Mesenchymal stem cell (in vitro differentiated cells and primary cell): ENCODE data around the gene SP8.

Experiments
- DNase-seq: peaks from one replicate; pipeline ENCODE4 v3.0.0-alpha.2; 2013
- H2AFZ ChIP-seq: one replicate; pipeline ENCODE4 v1.6.1; 2013; ENCODE audit warnings: low read depth, mild to moderate bottlenecking, control low read depth, inconsistent platforms, low read length, moderate library complexity
- H2AK5ac ChIP-seq: 2 replicates; pipeline ENCODE4 v1.6.1; 2013; ENCODE audit warnings: low read length, moderate library complexity, mild to moderate bottlenecking, inconsistent platforms; ENCODE audit not compliant: severe bottlenecking
- H2BK120ac ChIP-seq: one replicate; pipeline ENCODE4 v1.6.1; 2013; ENCODE audit warnings: low read depth, mild to moderate bottlenecking, inconsistent platforms, low read length, moderate library complexity
- H2BK12ac ChIP-seq, 2 experiments: one replicate each; pipeline ENCODE4 v1.6.1; 2013; ENCODE audit warnings: inconsistent platforms in 2 of 2, low read length in 2 of 2, mild to moderate bottlenecking in 2 of 2, moderate library complexity in 2 of 2, control low read depth in 1 of 2
- H2BK15ac ChIP-seq: one replicate; pipeline ENCODE4 v1.6.1; 2013; ENCODE audit warnings: mild to moderate bottlenecking, low read depth, inconsistent platforms; ENCODE audit not compliant: poor library complexity, severe bottlenecking
- H2BK5ac ChIP-seq: 2 replicates; pipeline ENCODE4 v1.6.1; 2013; ENCODE audit warnings: low read depth, mild to moderate bottlenecking, low read length, control low read depth, inconsistent platforms; ENCODE audit not compliant: poor library complexity, severe bottlenecking
- H3K14ac ChIP-seq, 2 experiments: one replicate each; pipeline ENCODE4 v1.6.1; 2013; ENCODE audit warnings: inconsistent platforms in 2 of 2, low read length in 2 of 2, control low read depth in 1 of 2, mild to moderate bottlenecking in 1 of 2, moderate library complexity in 1 of 2
- H3K18ac ChIP-seq, 2 experiments: one replicate each; pipeline ENCODE4 v1.6.1; 2013; ENCODE audit warnings: inconsistent platforms in 2 of 2, low read length in 2 of 2, control low read depth in 1 of 2, low read depth in 1 of 2, mild to moderate bottlenecking in 1 of 2
- H3K23ac ChIP-seq, 2 experiments: one replicate each; pipeline ENCODE4 v1.6.1; 2013; ENCODE audit warnings: inconsistent platforms in 2 of 2, low read length in 2 of 2, mild to moderate bottlenecking in 2 of 2, moderate library complexity in 2 of 2, control low read depth in 1 of 2
- H3K27ac ChIP-seq: 2 replicates; pipeline ENCODE4 v1.5.1; 2013; ENCODE audit warnings: mild to moderate bottlenecking, moderate library complexity, low read length, control low read depth, inconsistent platforms; ENCODE audit not compliant: poor library complexity, severe bottlenecking
- H3K27me3 ChIP-seq, 2 experiments: 2 replicates each; pipeline versions ENCODE4 v1.6.1 to v1.7.0; 2013; ENCODE audit warnings: low read length in 2 of 2, mild to moderate bottlenecking in 2 of 2, moderate library complexity in 2 of 2, control low read depth in 1 of 2, inconsistent platforms in 1 of 2; ENCODE audit not compliant: control insufficient read depth in 1 of 2, insufficient read depth in 1 of 2
- H3K36me3 ChIP-seq, 2 experiments: 2 replicates each; pipeline versions ENCODE4 v1.6.1 to v1.7.0; 2013; ENCODE audit warnings: low read length in 2 of 2, control low read depth in 1 of 2, inconsistent platforms in 1 of 2, low read depth in 1 of 2, mild to moderate bottlenecking in 1 of 2; ENCODE audit not compliant: insufficient read depth in 2 of 2, control insufficient read depth in 1 of 2
- H3K4ac ChIP-seq, 2 experiments: one replicate each; pipeline ENCODE4 v1.6.1; 2013; ENCODE audit warnings: inconsistent platforms in 2 of 2, low read length in 2 of 2, mild to moderate bottlenecking in 2 of 2, moderate library complexity in 2 of 2, control low read depth in 1 of 2, low read depth in 1 of 2
- H3K4me1 ChIP-seq: 2 replicates; pipeline ENCODE4 v1.6.1; 2013; ENCODE audit warnings: low read depth, low read length, control low read depth; ENCODE audit not compliant: control insufficient read depth, insufficient read depth
- H3K4me2 ChIP-seq: 2 replicates; pipeline ENCODE4 v1.6.1; 2013; ENCODE audit warnings: low read length, mild to moderate bottlenecking, inconsistent platforms; ENCODE audit not compliant: poor library complexity, severe bottlenecking
- H3K4me3 ChIP-seq, 2 experiments: 2 replicates each; pipeline versions ENCODE4 v1.5.1 to v1.7.0; 2013; ENCODE audit warnings: low read length in 2 of 2, mild to moderate bottlenecking in 2 of 2, control low read depth in 1 of 2, low read depth in 1 of 2; ENCODE audit not compliant: insufficient read depth in 1 of 2
- H3K79me1 ChIP-seq: replicated peaks from 2 replicates; pipeline ENCODE4 v1.6.1; 2013; ENCODE audit warnings: mild to moderate bottlenecking, control low read depth, low read length, inconsistent platforms; ENCODE audit not compliant: poor library complexity, severe bottlenecking
- H3K9ac ChIP-seq: 2 replicates; pipeline ENCODE4 v1.7.0; 2013; ENCODE audit warnings: mild to moderate bottlenecking, low read length, moderate library complexity
- H3K9me3 ChIP-seq: 2 replicates; pipeline ENCODE4 v1.7.0; 2013; ENCODE audit warnings: mild to moderate bottlenecking, low read length; ENCODE audit not compliant: control insufficient read depth
- H4K8ac ChIP-seq: one replicate; pipeline ENCODE4 v1.6.1; 2013; ENCODE audit warnings: inconsistent platforms, mild to moderate bottlenecking, low read length, moderate library complexity
- H4K91ac ChIP-seq: one replicate; pipeline ENCODE4 v1.6.1; 2013; ENCODE audit warnings: mild to moderate bottlenecking, low read length, inconsistent platforms
- WGBS: methylation state at CpG from one replicate; pipeline ENCODE4 v1.1.7; 2013; ENCODE audit warnings: mixed read lengths; 5-methylcytosine and 5-hydroxymethylcytosine counted together

SP8 gene

DNA sequence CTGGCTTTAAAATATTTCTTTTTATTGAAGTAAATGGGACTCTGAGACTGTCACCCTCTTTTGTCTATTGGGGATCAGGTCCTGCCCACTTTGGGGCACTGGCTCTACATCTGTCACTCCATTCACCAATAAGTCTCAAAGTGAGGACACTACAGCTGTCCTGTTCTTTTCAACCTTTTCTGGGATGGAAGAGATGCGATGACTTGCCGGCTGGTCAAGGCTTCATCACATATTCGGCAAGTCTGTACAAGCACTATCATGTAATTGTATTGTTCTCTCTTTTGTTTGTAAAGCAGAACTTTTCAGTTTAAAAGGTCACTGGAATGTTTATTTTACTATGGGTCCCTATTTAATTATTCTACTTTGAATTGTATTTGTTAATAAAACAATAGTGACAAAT is 17.7 kb upstream of the SP8 start:
- no peaks in the 10 kb centered on the region for H3K9me3 ChIP-seq
- H2BK5ac ChIP-seq, result no peak overlapping the region
- 100% methylated on average over 3 of the region's 3 CpGs for WGBS
- no peaks in the 10 kb centered on the region for H3K36me3 ChIP-seq
- H4K8ac ChIP-seq, result no peak overlapping the region
- H3K27ac ChIP-seq, result no peak overlapping the region
- no peaks in the 10 kb centered on the region for H3K79me1 ChIP-seq
- no peak overlapping the region for H2AFZ ChIP-seq
- no peak overlapping the region for H2BK12ac ChIP-seq
- H3K18ac ChIP-seq, result no peak overlapping the region
- no peak overlapping the region for H2BK15ac ChIP-seq
- no peak overlapping the region for H3K4me2 ChIP-seq
- H3K4me3 ChIP-seq, result no peak overlapping the region
- no peak overlapping the region for H3K4ac ChIP-seq
- no peak overlapping the region for H3K9ac ChIP-seq
- no peak overlapping the region for H2AK5ac ChIP-seq
- H3K27me3 ChIP-seq, result peaks cover 0 to 17% of the 10 kb centered on the region in 2 experiments
- no peak overlapping the region for H3K23ac ChIP-seq
- no peak for DNase-seq
- H3K14ac ChIP-seq, result no peak overlapping the region
- H2BK120ac ChIP-seq, result no peak overlapping the region
- H4K91ac ChIP-seq, result no peak overlapping the region
- no peaks in the 10 kb centered on the region for H3K4me1 ChIP-seq

GRCh38 chr7:20799566-20800366 is 13.1 kb upstream of the SP8 start:
- Histone ChIP-seq H3K4me1 (peaks cover 15% of the 10 kb centered on the region), H3K9ac (no peak overlapping the region), H2AFZ (no peak overlapping the region), H3K14ac (no peak overlapping the region), H3K27me3 (peaks cover 33 to 54% of the 10 kb centered on the region in 2 experiments), H3K36me3 (no peaks in the 10 kb centered on the region), H2BK12ac (no peak overlapping the region), H2BK120ac (no peak overlapping the region), H3K18ac (no peak overlapping the region), H3K4me3 (no peak overlapping the region), H3K4me2 (no peak overlapping the region), H2BK15ac (no peak overlapping the region), H3K27ac (no peak overlapping the region), H3K4ac (no peak overlapping the region), H3K79me1 (no peaks in the 10 kb centered on the region), H2AK5ac (no peak overlapping the region), H4K91ac (no peak overlapping the region), H3K23ac (no peak overlapping the region), H3K9me3 (no peaks in the 10 kb centered on the region), H4K8ac (no peak overlapping the region), H2BK5ac (no peak overlapping the region)
- DNase-seq, result no peak
- WGBS, result 14% methylated on average over 5 of the region's 5 CpGs

DNA sequence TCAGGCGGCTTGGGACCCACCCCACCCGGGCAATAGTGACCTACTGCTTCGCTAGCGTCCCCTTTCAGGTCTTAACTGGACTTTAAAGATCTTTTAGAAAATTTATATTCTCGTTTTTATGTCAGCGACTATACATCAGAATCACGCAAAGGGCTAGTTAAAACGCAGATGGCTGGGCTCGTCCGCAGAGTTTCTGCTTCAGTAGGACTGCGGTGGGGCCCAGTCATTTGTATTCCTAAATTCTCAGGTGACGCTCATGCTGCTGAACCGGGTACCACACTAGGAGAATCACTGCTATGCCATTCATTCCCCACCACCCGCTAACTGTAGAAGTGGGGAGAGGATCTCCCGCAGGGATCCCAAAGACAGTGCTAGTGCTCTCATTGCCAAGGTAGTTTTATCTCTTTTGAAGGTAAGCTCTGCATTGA is 12.0 kb upstream of the SP8 start:
- Histone ChIP-seq H2AFZ (no peak overlapping the region), H3K4me3 (peak overlapping the region; percentile 23 to 64), H3K18ac (no peak overlapping the region), H2BK15ac (no peak overlapping the region), H3K9me3 (no peaks in the 10 kb centered on the region), H3K4me1 (peaks cover 15% of the 10 kb centered on the region), H3K36me3 (no peaks in the 10 kb centered on the region), H2BK5ac (no peak overlapping the region), H3K4ac (no peak overlapping the region), H3K79me1 (no peaks in the 10 kb centered on the region), H3K27ac (no peak overlapping the region), H3K4me2 (peak overlapping the region; percentile 97), H3K23ac (peak overlapping the region in 1 of 2 experiments; percentile 83), H3K27me3 (peaks cover 44 to 65% of the 10 kb centered on the region in 2 experiments), H4K91ac (no peak overlapping the region), H2BK120ac (no peak overlapping the region), H3K9ac (no peak overlapping the region), H4K8ac (no peak overlapping the region), H2BK12ac (no peak overlapping the region), H2AK5ac (no peak overlapping the region), H3K14ac (no peak overlapping the region)
- DNase-seq, result no peak
- under 1% methylated on average over 11 of the region's 15 CpGs for WGBS

DNA sequence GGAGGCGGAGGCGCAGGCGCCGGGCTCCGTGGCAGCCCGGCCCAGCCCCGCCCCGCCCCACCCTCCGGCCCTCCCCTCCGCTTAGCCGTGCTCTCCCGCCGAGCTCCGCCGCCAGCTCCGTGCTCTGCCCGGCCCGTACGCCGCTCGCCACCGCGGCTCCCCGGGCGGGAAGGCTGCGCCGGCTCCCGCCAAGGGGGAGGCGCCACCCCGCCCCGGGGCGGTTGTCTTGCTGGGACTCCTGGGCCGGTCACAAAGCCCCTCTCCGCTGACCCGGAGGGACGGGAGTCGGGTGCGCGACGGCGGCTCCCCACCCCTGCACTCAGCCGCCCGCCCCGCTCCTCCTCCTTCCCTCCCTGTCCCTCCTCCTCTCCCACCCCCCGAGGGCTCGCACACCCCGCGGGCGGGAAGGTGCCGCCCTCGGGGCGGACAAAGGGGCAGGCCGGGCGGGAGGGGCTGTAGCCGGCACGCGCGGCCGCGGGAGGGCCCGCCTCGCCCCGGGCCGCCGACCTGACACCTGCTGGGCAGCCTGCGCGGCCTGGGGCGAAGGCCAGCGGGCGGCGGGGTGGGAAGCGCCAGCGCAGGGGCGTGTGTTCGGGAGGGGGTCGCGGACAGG is 11.5 kb upstream of the SP8 start:
- no peak overlapping the region for H4K8ac ChIP-seq
- no peak overlapping the region for H3K23ac ChIP-seq
- no peaks in the 10 kb centered on the region for H3K36me3 ChIP-seq
- no peak overlapping the region for H2BK15ac ChIP-seq
- peak; percentile 26 for DNase-seq
- H2BK120ac ChIP-seq, result no peak overlapping the region
- H3K14ac ChIP-seq, result no peak overlapping the region
- no peak overlapping the region for H3K27ac ChIP-seq
- no peak overlapping the region for H4K91ac ChIP-seq
- H3K4me3 ChIP-seq, result peak overlapping the region; percentile 53 to 64
- H2AFZ ChIP-seq, result peak overlapping the region; percentile 42
- no peaks in the 10 kb centered on the region for H3K9me3 ChIP-seq
- H2BK12ac ChIP-seq, result no peak overlapping the region
- H3K4ac ChIP-seq, result no peak overlapping the region
- H3K18ac ChIP-seq, result peak overlapping the region in 1 of 2 experiments; percentile 24
- no peaks in the 10 kb centered on the region for H3K79me1 ChIP-seq
- H3K4me1 ChIP-seq, result peaks cover 15% of the 10 kb centered on the region
- under 1% methylated on average over 48 of the region's 77 CpGs for WGBS
- no peak overlapping the region for H2AK5ac ChIP-seq
- peak overlapping the region; percentile 97 for H3K4me2 ChIP-seq
- H3K9ac ChIP-seq, result no peak overlapping the region
- H2BK5ac ChIP-seq, result no peak overlapping the region
- peaks cover 49 to 70% of the 10 kb centered on the region in 2 experiments for H3K27me3 ChIP-seq
